CD14-positive monocyte (primary cell): ENCODE data around the gene DCDC2. TPM values are rescaled to one million over a fixed set of nuclear protein-coding genes. Genes with fewer than 3 reads are reported as not detected.
A peak's percentile ranks its signal among the peaks of the same experiment; 100 is the strongest.

ENCODE experiments used
- DNase-seq, 3 donors: peaks; one replicate each; pipeline ENCODE4 v3.0.0-alpha.2; 2011 to 2022
- H2AFZ ChIP-seq: 2 replicates; pipeline ENCODE4 v1.6.0; 2012; ENCODE audit warnings: mild to moderate bottlenecking, low read depth, low read length, inconsistent platforms; ENCODE audit not compliant: insufficient read depth, poor library complexity, severe bottlenecking
- H3K27ac ChIP-seq, 2 donors: 1 replicate in 1 of 2; 2 replicates in 1 of 2; pipeline ENCODE4 v1.5.1; 2012 to 2013; ENCODE audit warnings: low read length in 2 of 2, control low read depth in 1 of 2, inconsistent platforms in 1 of 2, low read depth in 1 of 2, mild to moderate bottlenecking in 1 of 2
- H3K27me3 ChIP-seq, 2 donors: one replicate each; pipeline versions ENCODE4 v1.6.0 to v1.6.1; 2011 to 2013; ENCODE audit warnings: low read length in 2 of 2; ENCODE audit not compliant: control insufficient read depth in 2 of 2, insufficient read depth in 2 of 2
- H3K36me3 ChIP-seq, 2 donors: replicated peaks in 1 of 2; 1 replicate in 1 of 2; 2 replicates in 1 of 2; pipeline versions ENCODE4 v1.5.1 to v1.6.1; 2012 to 2013; ENCODE audit warnings: low read length in 2 of 2, control low read depth in 1 of 2, inconsistent platforms in 1 of 2, mild to moderate bottlenecking in 1 of 2; ENCODE audit not compliant: insufficient read depth in 2 of 2, control insufficient read depth in 1 of 2
- H3K4me1 ChIP-seq, 2 donors: 1 replicate in 1 of 2; 2 replicates in 1 of 2; pipeline versions ENCODE4 v1.5.1 to v1.6.1; 2012 to 2013; ENCODE audit warnings: low read length in 2 of 2, control low read depth in 1 of 2, inconsistent platforms in 1 of 2, mild to moderate bottlenecking in 1 of 2, moderate library complexity in 1 of 2; ENCODE audit not compliant: insufficient read depth in 2 of 2, control insufficient read depth in 1 of 2
- H3K4me2 ChIP-seq: replicated peaks from 2 replicates; pipeline ENCODE3; 2012; ENCODE audit warnings: low read length, moderate library complexity, mild to moderate bottlenecking; ENCODE audit not compliant: poor library complexity, severe bottlenecking; ENCODE audit errors: extremely low read depth
- H3K4me3 ChIP-seq, 3 experiments: fragments of 200-600 bp in 1 of 3; sonication (generic) in 1 of 3; replicated peaks in 1 of 3; 1 replicate in 2 of 3; 2 replicates in 1 of 3; pipeline ENCODE4 v1.5.1; 2011 to 2013; ENCODE audit warnings: low read length in 3 of 3, mild to moderate bottlenecking in 3 of 3, control low read depth in 2 of 3, low read depth in 2 of 3, inconsistent platforms in 1 of 3, moderate library complexity in 1 of 3
- H3K79me2 ChIP-seq: 2 replicates; pipeline ENCODE4 v1.6.0; 2012; ENCODE audit warnings: mild to moderate bottlenecking, control low read depth, inconsistent platforms, low read length, moderate library complexity; ENCODE audit not compliant: insufficient read depth
- H3K9ac ChIP-seq: 2 replicates; pipeline ENCODE4 v1.6.0; 2017; ENCODE audit warnings: low read length, mild to moderate bottlenecking; ENCODE audit not compliant: insufficient read depth, poor library complexity, severe bottlenecking
- H3K9me3 ChIP-seq, 2 donors: replicated peaks in 1 of 2; 1 replicate in 1 of 2; 2 replicates in 1 of 2; pipeline versions ENCODE4 v1.5.1 to v1.6.1; 2012 to 2013; ENCODE audit warnings: low read length in 2 of 2, control low read depth in 1 of 2; ENCODE audit not compliant: control insufficient read depth in 1 of 2, insufficient read depth in 1 of 2
- H4K20me1 ChIP-seq: 2 replicates; pipeline ENCODE4 v1.6.0; 2012; ENCODE audit warnings: mild to moderate bottlenecking, low read length, control low read depth, moderate library complexity; ENCODE audit not compliant: insufficient read depth
- H3K27ac Mint-ChIP-seq, 7 donors: one replicate each; pipeline ENCODE4 v1.8.0; 2020; ENCODE audit warnings: mild to moderate bottlenecking in 7 of 7, mixed read lengths in 7 of 7, moderate library complexity in 6 of 7, inconsistent platforms in 2 of 7
- H3K27me3 Mint-ChIP-seq, 3 donors: one replicate each; pipeline ENCODE4 v1.8.0; 2021 to 2022; ENCODE audit warnings: low read depth in 3 of 3, mild to moderate bottlenecking in 3 of 3, mixed read lengths in 3 of 3, moderate library complexity in 3 of 3, inconsistent platforms in 1 of 3
- H3K36me3 Mint-ChIP-seq, 2 donors: one replicate each; pipeline ENCODE4 v1.8.0; 2020; ENCODE audit warnings: mixed read lengths in 2 of 2, inconsistent platforms in 1 of 2, mild to moderate bottlenecking in 1 of 2
- H3K4me1 Mint-ChIP-seq: one replicate; pipeline ENCODE4 v1.8.0; 2020; ENCODE audit warnings: mild to moderate bottlenecking, mixed read lengths
- H3K4me3 Mint-ChIP-seq, 2 donors: one replicate each; pipeline ENCODE4 v1.8.0; 2020; ENCODE audit warnings: mild to moderate bottlenecking in 2 of 2, mixed read lengths in 2 of 2, moderate library complexity in 1 of 2
- H3K9me3 Mint-ChIP-seq, 7 donors: one replicate each; pipeline ENCODE4 v1.8.0; 2020 to 2022; ENCODE audit warnings: mixed read lengths in 7 of 7, mild to moderate bottlenecking in 6 of 7, moderate library complexity in 6 of 7, inconsistent platforms in 2 of 7
- WGBS: methylation state at CpG from one replicate; pipeline ENCODE4 v1.1.5; 2013; ENCODE audit warnings: missing lambda C conversion rate; ENCODE audit not compliant: insufficient coverage; 5-methylcytosine and 5-hydroxymethylcytosine counted together
- intact Hi-C, 2 donors: fragments of 100-400 bp; cut with micrococcal nuclease; formaldehyde crosslinking; loops; one replicate each; pipeline versions ENCODE4 v1.15.0 to v1.15.1; 2023
- polyA plus RNA-seq, 3 donors: library from polyadenylated mRNA; depleted of rRNA in 1 of 3; unstranded in 2 of 3; stranded (reverse) in 1 of 3; fragments of 300-500 nt in 2 of 3; fragments of >200 nt in 1 of 3; fragmentation: Illumina TruSeq in 2 of 3; gene quantifications; 1 replicate in 2 of 3; 2 replicates in 1 of 3; pipeline ENCODE4 v1.2.3, GENCODE V29; 2012 to 2021
- TF ChIP-seq, protein P1 (sequence below): fragments of 200-600 bp; IDR thresholded peaks from one replicate; pipeline ENCODE4 v1.8.0; 2022; ENCODE audit warnings: antibody characterized with exemption, mild to moderate bottlenecking

DCDC2 gene
- polyA plus RNA-seq, 3 donors, result not detected

DNA sequence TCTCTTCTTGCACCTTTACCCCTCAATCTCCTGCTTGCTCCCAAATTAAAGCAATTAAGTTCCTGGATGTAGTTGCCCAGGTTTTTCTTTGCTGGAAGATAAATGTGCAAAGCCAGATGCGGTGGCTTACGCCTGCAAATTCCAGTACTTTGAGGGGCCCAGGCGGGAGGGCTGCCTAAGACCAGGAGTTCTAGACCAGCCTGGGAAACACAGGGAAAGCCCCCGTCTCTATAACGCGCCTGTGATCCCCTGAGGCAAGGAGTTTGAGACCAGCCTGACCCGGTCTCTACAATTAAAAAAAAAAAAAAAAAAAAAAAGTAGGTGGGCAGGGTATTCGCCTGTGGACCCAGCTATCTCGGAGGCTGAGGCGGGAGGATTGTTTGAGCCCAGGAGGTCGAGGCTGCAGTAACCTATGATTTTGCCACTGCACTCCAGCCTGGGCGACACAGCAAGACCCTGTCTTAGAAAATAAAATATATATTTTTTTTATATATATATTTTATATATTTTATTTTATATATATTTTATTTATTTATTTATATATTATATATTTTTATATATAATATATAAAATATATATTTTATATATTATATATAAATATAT lies 461 bp upstream of the DCDC2 start:
- peaks cover 22 to 48% of the 10 kb centered on the region in 2 donors for H3K27me3 ChIP-seq
- H3K4me3 ChIP-seq, result peak overlapping the region in 1 of 3 experiments; percentile 58
- no peaks in the 10 kb centered on the region for H3K36me3 ChIP-seq
- Mint-ChIP-seq H3K4me1 (peaks cover 17% of the 10 kb centered on the region), H3K27ac (no peak overlapping the region), H3K4me3 (peak overlapping the region in 1 of 2 donors; percentile 86), H3K9me3 (peaks cover 0 to 5% (median 0%) of the 10 kb centered on the region in 7 donors), H3K27me3 (peaks cover 32 to 48% (median 32%) of the 10 kb centered on the region in 3 donors), H3K36me3 (no peaks in the 10 kb centered on the region)
- no peak overlapping the region for H3K27ac ChIP-seq
- no peak overlapping the region for H3K9ac ChIP-seq
- TF ChIP-seq, protein P1, sequence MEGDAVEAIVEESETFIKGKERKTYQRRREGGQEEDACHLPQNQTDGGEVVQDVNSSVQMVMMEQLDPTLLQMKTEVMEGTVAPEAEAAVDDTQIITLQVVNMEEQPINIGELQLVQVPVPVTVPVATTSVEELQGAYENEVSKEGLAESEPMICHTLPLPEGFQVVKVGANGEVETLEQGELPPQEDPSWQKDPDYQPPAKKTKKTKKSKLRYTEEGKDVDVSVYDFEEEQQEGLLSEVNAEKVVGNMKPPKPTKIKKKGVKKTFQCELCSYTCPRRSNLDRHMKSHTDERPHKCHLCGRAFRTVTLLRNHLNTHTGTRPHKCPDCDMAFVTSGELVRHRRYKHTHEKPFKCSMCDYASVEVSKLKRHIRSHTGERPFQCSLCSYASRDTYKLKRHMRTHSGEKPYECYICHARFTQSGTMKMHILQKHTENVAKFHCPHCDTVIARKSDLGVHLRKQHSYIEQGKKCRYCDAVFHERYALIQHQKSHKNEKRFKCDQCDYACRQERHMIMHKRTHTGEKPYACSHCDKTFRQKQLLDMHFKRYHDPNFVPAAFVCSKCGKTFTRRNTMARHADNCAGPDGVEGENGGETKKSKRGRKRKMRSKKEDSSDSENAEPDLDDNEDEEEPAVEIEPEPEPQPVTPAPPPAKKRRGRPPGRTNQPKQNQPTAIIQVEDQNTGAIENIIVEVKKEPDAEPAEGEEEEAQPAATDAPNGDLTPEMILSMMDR, result no peak
- peak overlapping the region; percentile 56 for H3K4me2 ChIP-seq
- no peak overlapping the region for H2AFZ ChIP-seq
- H4K20me1 ChIP-seq, result no peaks in the 10 kb centered on the region
- H3K4me1 ChIP-seq, result peaks cover 16 to 19% of the 10 kb centered on the region in 2 donors
- no peak for DNase-seq
- intact Hi-C loops, result no loop called here
- H3K9me3 ChIP-seq, result peaks cover 0 to 11% of the 10 kb centered on the region in 2 donors
- 20% methylated on average over 3 of the region's 12 CpGs for WGBS
- H3K79me2 ChIP-seq, result no peaks in the 10 kb centered on the region

DNA sequence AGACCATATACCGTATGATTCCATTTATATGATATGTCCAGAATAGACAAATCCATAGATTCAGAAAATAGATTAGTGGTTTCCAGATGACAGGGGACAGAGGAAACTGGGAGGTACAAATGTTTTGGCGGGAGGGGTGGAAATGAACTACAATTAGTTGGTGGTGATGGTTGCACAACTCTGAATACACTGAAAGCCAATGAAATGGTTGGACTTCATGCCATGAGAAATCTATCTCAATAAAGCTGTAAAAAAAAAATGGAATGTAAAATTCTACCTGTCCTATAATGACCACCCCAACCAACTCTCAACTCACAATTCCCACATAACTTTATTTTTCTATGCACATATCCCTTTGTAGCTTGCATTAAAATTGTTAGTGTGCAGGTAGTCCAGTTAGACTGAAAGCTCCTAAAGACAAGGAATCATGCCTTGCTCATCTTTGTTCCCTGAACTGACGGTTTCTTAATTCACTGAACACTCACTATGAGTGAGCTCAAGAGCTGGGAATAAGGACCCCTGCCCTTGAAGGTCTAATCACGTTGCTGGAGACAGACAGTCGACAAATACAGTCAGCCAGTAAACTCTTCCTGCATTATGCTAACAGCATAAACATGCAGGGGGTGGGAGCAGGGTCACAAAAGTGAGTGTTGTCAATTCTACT lies 1.4 kb downstream of the DCDC2 start:
- DNase-seq, result no peak

More for the DNA sequence above, 1.4 kb downstream of the DCDC2 start:
- Mint-ChIP-seq H3K36me3 (no peaks in the 10 kb centered on the region), H3K27ac (no peak overlapping the region), H3K4me1 (peaks cover 17% of the 10 kb centered on the region), H3K27me3 (peaks cover 30 to 45% (median 32%) of the 10 kb centered on the region in 3 donors), H3K9me3 (peaks cover 0 to 5% (median 0%) of the 10 kb centered on the region in 7 donors), H3K4me3 (peak overlapping the region in 1 of 2 donors; percentile 44)
- H3K27me3 ChIP-seq, result peaks cover 21 to 46% of the 10 kb centered on the region in 2 donors
- H4K20me1 ChIP-seq, result no peaks in the 10 kb centered on the region
- no peaks in the 10 kb centered on the region for H3K36me3 ChIP-seq
- no peak overlapping the region for H3K4me3 ChIP-seq
- H3K79me2 ChIP-seq, result no peaks in the 10 kb centered on the region
- TF ChIP-seq, protein P1, result no peak
- no peak overlapping the region for H3K9ac ChIP-seq
- H3K4me2 ChIP-seq, result no peak overlapping the region
- intact Hi-C loops, result no loop called here
- peaks cover 0 to 11% of the 10 kb centered on the region in 2 donors for H3K9me3 ChIP-seq
- WGBS, result 75% methylated on average over 1 of the region's 5 CpGs
- no peak overlapping the region for H3K27ac ChIP-seq
- H2AFZ ChIP-seq, result no peak overlapping the region
- peaks cover 16 to 19% of the 10 kb centered on the region in 2 donors for H3K4me1 ChIP-seq
